ENCODE measurements around the gene ZFAND3.

Gene ZFAND3

GRCh38 chr6:37783025-37783855 lies 36.3 kb upstream of the ZFAND3 start:
- Histone ChIP-seq H3K27ac (no peak overlapping the region), H3K4me1 (peaks cover 0 to 16% (median 9%) of the 10 kb centered on the region in 10 experiments; a peak in 13 of 20 replicates), H3K9ac (0 out of 22 replicates have a peak overlapping the region, but pooled peaks of 2 of the 11 experiments have one; percentile 6 to 11), H4K20me1 (peaks cover 0 to 5% (median 0%) of the 10 kb centered on the region in 11 experiments; a peak in 1 of 22 replicates), H3K27me3 (peaks cover 25 to 36% (median 32%) of the 10 kb centered on the region in 11 experiments), H3K9me3 (replicated peaks in 1 of 11) (no peaks in the 10 kb centered on the region), H3K4me2 (peak overlapping the region; percentile 27 to 72 (median 54)), H3K4me3 (peak overlapping the region in 3 of 10 experiments; percentile 1 to 22 (median 15); a peak in 4 of 20 replicates), H3K36me3 (no peaks in the 10 kb centered on the region)
- TF ChIP-seq Cebpa-rat (IDR thresholded peaks at IDR 0.05) = no peak

- TF ChIP-seq Cebpa-rat (IDR thresholded peaks at IDR 0.05) = no peak
- Histone ChIP-seq H3K27ac (no peak overlapping the region), H3K27me3 (peaks cover 25 to 36% (median 32%) of the 10 kb centered on the region in 11 experiments), H3K4me3 (peak overlapping the region in 2 of 10 experiments; percentile 1 to 22; a peak in 3 of 20 replicates), H3K36me3 (no peaks in the 10 kb centered on the region), H3K9ac (no peak overlapping the region), H3K4me2 (peak overlapping the region; percentile 27 to 72 (median 54)), H3K9me3 (replicated peaks in 1 of 11) (no peaks in the 10 kb centered on the region), H3K4me1 (peaks cover 0 to 16% (median 9%) of the 10 kb centered on the region in 10 experiments; a peak in 13 of 20 replicates), H4K20me1 (peaks cover 0 to 5% (median 0%) of the 10 kb centered on the region in 11 experiments; a peak in 1 of 22 replicates)
Measured at GRCh38 chr6:37783856-37784584, 35.5 kb upstream of the ZFAND3 start.

- H3K9ac ChIP-seq = no peak overlapping the region
Measured at GRCh38 chr6:37784585-37784967, 35.0 kb upstream of the ZFAND3 start.

GRCh38 chr6:37785002-37785662 lies 34.4 kb upstream of the ZFAND3 start:
- no peak overlapping the region for H3K9ac ChIP-seq
- no peak overlapping the region for H3K4me3 ChIP-seq
- no peak for TF ChIP-seq Cebpa-rat (IDR thresholded peaks at IDR 0.05)
- no peaks in the 10 kb centered on the region for H3K9me3 ChIP-seq (replicated peaks in 1 of 11)
- peaks cover 25 to 36% (median 32%) of the 10 kb centered on the region in 11 experiments for H3K27me3 ChIP-seq
- no peaks in the 10 kb centered on the region for H3K36me3 ChIP-seq
- no peak overlapping the region for H3K4me2 ChIP-seq
- H3K4me1 ChIP-seq = peaks cover 0 to 16% (median 9%) of the 10 kb centered on the region in 10 experiments; a peak in 13 of 20 replicates
- peaks cover 0 to 5% (median 0%) of the 10 kb centered on the region in 11 experiments; a peak in 1 of 22 replicates for H4K20me1 ChIP-seq
- H3K27ac ChIP-seq = no peak overlapping the region

More at GRCh38 chr6:37784585-37784967, 35.0 kb upstream of the ZFAND3 start:
- no peak for TF ChIP-seq Cebpa-rat (IDR thresholded peaks at IDR 0.05)
- Histone ChIP-seq H3K4me2 (no peak overlapping the region; a peak in 1 of 22 replicates), H3K4me3 (no peak overlapping the region), H3K36me3 (no peaks in the 10 kb centered on the region), H4K20me1 (peaks cover 0 to 5% (median 0%) of the 10 kb centered on the region in 11 experiments; a peak in 1 of 22 replicates), H3K27me3 (peaks cover 25 to 36% (median 32%) of the 10 kb centered on the region in 11 experiments), H3K4me1 (peaks cover 0 to 16% (median 9%) of the 10 kb centered on the region in 10 experiments; a peak in 13 of 20 replicates), H3K27ac (no peak overlapping the region), H3K9me3 (replicated peaks in 1 of 11) (no peaks in the 10 kb centered on the region)

- peaks cover 0 to 5% (median 0%) of the 10 kb centered on the region in 11 experiments; a peak in 1 of 22 replicates for H4K20me1 ChIP-seq
- no peaks in the 10 kb centered on the region for H3K9me3 ChIP-seq (replicated peaks in 1 of 11)
- no peak overlapping the region for H3K27ac ChIP-seq
- no peak for TF ChIP-seq Cebpa-rat (IDR thresholded peaks at IDR 0.05)
- no peak overlapping the region for H3K9ac ChIP-seq
- peaks cover 0 to 16% (median 9%) of the 10 kb centered on the region in 10 experiments; a peak in 14 of 20 replicates for H3K4me1 ChIP-seq
- no peak overlapping the region for H3K4me3 ChIP-seq
- no peak overlapping the region for H3K4me2 ChIP-seq
- no peaks in the 10 kb centered on the region for H3K36me3 ChIP-seq
- H3K27me3 ChIP-seq = peaks cover 25 to 36% (median 32%) of the 10 kb centered on the region in 11 experiments
Measured at GRCh38 chr6:37785663-37786270, 33.8 kb upstream of the ZFAND3 start.

- Histone ChIP-seq H3K27ac (no peak overlapping the region), H3K9ac (no peak overlapping the region), H3K4me3 (no peak overlapping the region), H3K4me2 (no peak overlapping the region), H3K36me3 (no peaks in the 10 kb centered on the region), H3K27me3 (peaks cover 25 to 34% (median 31%) of the 10 kb centered on the region in 11 experiments), H4K20me1 (peaks cover 0 to 5% (median 0%) of the 10 kb centered on the region in 11 experiments; a peak in 2 of 22 replicates), H3K9me3 (replicated peaks in 1 of 11) (no peaks in the 10 kb centered on the region), H3K4me1 (peaks cover 0 to 25% (median 16%) of the 10 kb centered on the region in 10 experiments; a peak in 15 of 20 replicates)
- no peak for TF ChIP-seq Cebpa-rat (IDR thresholded peaks at IDR 0.05)
Measured at GRCh38 chr6:37787216-37787615, 32.3 kb upstream of the ZFAND3 start.

- peaks cover 0 to 8% (median 0%) of the 10 kb centered on the region in 11 experiments; a peak in 3 of 22 replicates for H4K20me1 ChIP-seq
- no peak overlapping the region for H3K27ac ChIP-seq
- H3K4me2 ChIP-seq = no peak overlapping the region
- H3K4me1 ChIP-seq = peaks cover 0 to 29% (median 16%) of the 10 kb centered on the region in 10 experiments; a peak in 14 of 20 replicates
- no peak for TF ChIP-seq Cebpa-rat (IDR thresholded peaks at IDR 0.05)
- H3K36me3 ChIP-seq = no peaks in the 10 kb centered on the region
- no peaks in the 10 kb centered on the region for H3K9me3 ChIP-seq (replicated peaks in 1 of 11)
- no peak overlapping the region for H3K4me3 ChIP-seq
- peaks cover 14 to 24% (median 20%) of the 10 kb centered on the region in 11 experiments for H3K27me3 ChIP-seq
- no peak overlapping the region for H3K9ac ChIP-seq
Measured at GRCh38 chr6:37788259-37788658, 31.3 kb upstream of the ZFAND3 start.
